KOPT-K1 (cell line): ENCODE results near the gene HBA2.
"Not testable (repeated sequence)": the region's sequence is repeated elsewhere in the genome, so short reads cannot be mapped to it uniquely, and the experiment has no call there.

Source experiments
- H3K27ac ChIP-seq: fragments of 200-600 bp; sonication (generic); 2 replicates; pipeline ENCODE4 v1.5.1; 2016; ENCODE audit warnings: antibody characterized with exemption, mild to moderate bottlenecking, low read depth, low read length; ENCODE audit not compliant: poor library complexity, severe bottlenecking
- H3K36me3 ChIP-seq: fragments of 200-600 bp; sonication (generic); 2 replicates; pipeline ENCODE4 v1.5.1; 2017; ENCODE audit warnings: antibody characterized with exemption, mild to moderate bottlenecking, low read length, moderate library complexity; ENCODE audit not compliant: insufficient read depth
- H3K9me3 ChIP-seq: fragments of 200-600 bp; sonication (generic); 2 replicates; pipeline ENCODE4 v1.5.1; 2017; ENCODE audit warnings: antibody characterized with exemption, low read length, mild to moderate bottlenecking; ENCODE audit not compliant: insufficient read depth, poor library complexity, severe bottlenecking

The HBA2 gene

GRCh38 chr16:149024-149660 lies 23.5 kb upstream of the HBA2 start:
- no peak overlapping the region for H3K27ac ChIP-seq
- no peaks in the 10 kb centered on the region for H3K36me3 ChIP-seq
- H3K9me3 ChIP-seq: no peaks in the 10 kb centered on the region

GRCh38 chr16:152141-153128 lies 20.2 kb upstream of the HBA2 start, which contains the start of gene HBZ:
Gene HBZ (plus strand): TSS chr16:152644. CDS start chr16:152910, 266 bp downstream.
- no peaks in the 10 kb centered on the region for H3K9me3 ChIP-seq
- H3K36me3 ChIP-seq: no peaks in the 10 kb centered on the region
- H3K27ac ChIP-seq: no peak within 1 kb of the TSS

- H3K9me3 ChIP-seq, H3K36me3 ChIP-seq, H3K27ac ChIP-seq: not testable (repeated sequence)
These were observed 19.6 kb upstream of the HBA2 start for GRCh38 chr16:153129-153521.

DNA sequence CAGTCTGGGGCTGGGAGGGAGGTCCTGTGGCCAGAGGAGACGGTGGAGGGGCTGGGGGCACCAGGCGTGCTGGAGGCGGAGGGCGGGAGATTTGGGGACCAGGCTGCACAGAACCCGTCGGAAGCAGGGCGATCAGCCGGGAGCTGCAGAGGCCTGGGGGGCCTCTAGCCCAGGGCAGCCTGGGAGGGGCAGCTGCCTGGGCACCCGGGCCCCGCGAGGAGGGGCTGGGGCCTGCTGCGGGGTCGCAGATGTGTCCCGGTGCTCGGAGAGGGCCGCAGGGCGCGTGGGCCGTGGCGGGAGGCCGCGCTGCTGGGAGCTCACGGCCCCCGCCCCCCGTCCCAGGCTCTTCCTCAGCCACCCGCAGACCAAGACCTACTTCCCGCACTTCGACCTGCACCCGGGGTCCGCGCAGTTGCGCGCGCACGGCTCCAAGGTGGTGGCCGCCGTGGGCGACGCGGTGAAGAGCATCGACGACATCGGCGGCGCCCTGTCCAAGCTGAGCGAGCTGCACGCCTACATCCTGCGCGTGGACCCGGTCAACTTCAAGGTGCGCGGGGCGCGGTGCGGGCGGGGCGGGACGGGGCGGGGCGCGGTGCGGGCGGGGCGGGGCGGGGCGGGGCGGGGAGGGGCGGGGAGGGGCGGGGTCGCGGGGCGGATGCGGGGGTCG lies 19.0 kb upstream of the HBA2 start:
- H3K36me3 ChIP-seq, H3K9me3 ChIP-seq, H3K27ac ChIP-seq: not testable (repeated sequence)

DNA sequence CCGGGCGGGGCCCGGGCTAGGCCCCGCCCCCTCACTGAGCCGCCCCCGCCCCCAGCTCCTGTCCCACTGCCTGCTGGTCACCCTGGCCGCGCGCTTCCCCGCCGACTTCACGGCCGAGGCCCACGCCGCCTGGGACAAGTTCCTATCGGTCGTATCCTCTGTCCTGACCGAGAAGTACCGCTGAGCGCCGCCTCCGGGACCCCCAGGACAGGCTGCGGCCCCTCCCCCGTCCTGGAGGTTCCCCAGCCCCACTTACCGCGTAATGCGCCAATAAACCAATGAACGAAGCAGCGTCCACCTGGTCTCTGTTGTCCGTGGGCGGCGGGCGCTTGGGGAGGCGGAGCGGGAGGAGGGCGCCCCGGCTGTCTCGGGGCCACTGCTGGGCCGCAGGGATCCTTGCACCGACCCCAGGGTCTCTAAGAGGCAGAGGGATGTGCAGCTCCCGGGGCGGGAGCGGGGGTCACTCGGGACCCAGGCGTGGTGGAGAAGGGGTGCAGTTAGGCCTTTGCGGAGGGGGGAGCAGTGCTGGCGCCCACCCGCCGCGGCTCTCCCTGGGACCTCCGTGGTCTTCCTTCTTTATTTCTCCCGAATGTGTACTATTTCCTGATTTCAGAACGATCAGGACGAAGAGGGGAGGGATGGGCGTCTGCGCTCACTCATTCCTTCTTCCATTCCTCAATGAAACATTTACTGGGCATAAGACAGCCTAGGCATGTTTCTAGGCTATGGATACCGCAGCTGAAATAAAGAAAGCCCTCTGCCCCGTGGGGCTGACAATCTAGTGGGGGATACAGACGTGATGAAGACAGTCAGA lies 18.3 kb upstream of the HBA2 start:
- no peak overlapping the region for H3K27ac ChIP-seq

DNA sequence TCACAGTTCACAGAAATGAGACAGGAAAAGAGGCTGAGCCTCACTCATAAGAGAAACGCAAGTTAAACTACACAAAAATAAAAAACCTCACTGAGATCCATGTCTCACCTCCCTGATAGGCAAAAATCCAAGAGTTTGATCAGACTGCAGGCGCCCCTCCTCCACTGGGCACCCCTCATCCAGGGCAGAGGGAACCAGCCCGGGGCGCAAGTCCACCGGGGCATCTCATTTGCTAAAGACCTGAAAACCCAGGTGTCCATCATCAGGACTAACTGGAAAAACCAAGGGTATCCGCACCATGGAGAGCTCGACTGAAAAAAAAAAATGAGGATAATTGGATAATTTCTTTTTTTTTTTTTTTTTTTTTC lies 17.7 kb upstream of the HBA2 start:
- Histone ChIP-seq H3K9me3 (no peaks in the 10 kb centered on the region), H3K27ac (no peak overlapping the region), H3K36me3 (no peaks in the 10 kb centered on the region)

More for the DNA sequence above, 18.3 kb upstream of the HBA2 start:
- no peaks in the 10 kb centered on the region for H3K36me3 ChIP-seq
- no peaks in the 10 kb centered on the region for H3K9me3 ChIP-seq

GRCh38 chr16:159136-159849 lies 13.4 kb upstream of the HBA2 start:
- no peaks in the 10 kb centered on the region for H3K36me3 ChIP-seq
- H3K9me3 ChIP-seq: no peaks in the 10 kb centered on the region
- no peak overlapping the region for H3K27ac ChIP-seq

- H3K9me3 ChIP-seq, H3K27ac ChIP-seq, H3K36me3 ChIP-seq: not testable (repeated sequence)
These were observed 12.4 kb upstream of the HBA2 start for GRCh38 chr16:160242-160641.

DNA sequence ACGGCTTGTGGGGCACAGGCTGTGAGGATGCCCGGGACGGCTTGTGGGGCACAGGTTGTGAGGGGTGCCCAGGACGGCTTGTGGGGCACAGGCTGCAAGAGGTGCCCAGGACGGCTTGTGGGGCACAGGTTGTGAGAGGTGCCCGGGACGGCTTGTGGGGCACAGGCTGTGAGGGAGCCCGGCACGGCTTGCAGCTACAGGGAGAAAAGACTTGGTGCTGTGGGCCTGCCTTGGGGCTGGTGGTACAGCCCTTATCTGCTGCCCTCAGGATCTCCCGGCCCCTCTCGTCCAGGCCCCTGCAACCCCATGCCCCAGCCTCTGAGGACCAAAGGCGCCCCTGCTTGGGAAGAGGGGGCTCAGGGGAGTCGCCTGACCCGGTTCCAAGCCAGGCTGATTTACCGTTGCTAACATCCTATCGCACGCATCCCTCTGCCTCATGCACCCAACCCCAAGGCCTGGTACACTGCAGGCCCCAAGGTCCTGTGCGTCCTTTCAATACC lies 11.9 kb upstream of the HBA2 start:
- H3K27ac ChIP-seq: no peak overlapping the region
- H3K9me3 ChIP-seq: no peaks in the 10 kb centered on the region
- no peaks in the 10 kb centered on the region for H3K36me3 ChIP-seq

- no peak overlapping the region for H3K27ac ChIP-seq
- no peaks in the 10 kb centered on the region for H3K9me3 ChIP-seq
- H3K36me3 ChIP-seq: no peaks in the 10 kb centered on the region
These were observed 10.2 kb upstream of the HBA2 start for GRCh38 chr16:162271-162991.

- H3K9me3 ChIP-seq, H3K36me3 ChIP-seq, H3K27ac ChIP-seq: not testable (repeated sequence)
These were observed 9.5 kb upstream of the HBA2 start for GRCh38 chr16:163139-163538.

GRCh38 chr16:163696-164095 lies 9.0 kb upstream of the HBA2 start:
- H3K27ac ChIP-seq, H3K9me3 ChIP-seq, H3K36me3 ChIP-seq: not testable (repeated sequence)

GRCh38 chr16:164134-164823 lies 8.4 kb upstream of the HBA2 start:
- H3K36me3 ChIP-seq, H3K9me3 ChIP-seq, H3K27ac ChIP-seq: not testable (repeated sequence)
